Keratinocyte (primary cell): Measurements from ENCODE around the gene MYBPC1.

Experiments used
- CTCF ChIP-seq, 3 experiments: IDR thresholded peaks in 1 of 3; conservative IDR thresholded peaks in 1 of 3; optimal IDR thresholded peaks in 1 of 3; 2 replicates in 2 of 3; 3 replicates in 1 of 3; pipeline versions ENCODE3 to v1.5.1; 2011; ENCODE audit warnings: low read length in 3 of 3, mild to moderate bottlenecking in 3 of 3, moderate library complexity in 2 of 3, control low read depth in 1 of 3, inconsistent platforms in 1 of 3; ENCODE audit not compliant: insufficient read depth in 2 of 3; ENCODE audit errors: extremely low read depth in 1 of 3
- EZH2 ChIP-seq: IDR thresholded peaks from one replicate; pipeline ENCODE4 v1.6.1; 2012; ENCODE audit warnings: inconsistent platforms, mild to moderate bottlenecking, low read length, moderate library complexity

DNA sequence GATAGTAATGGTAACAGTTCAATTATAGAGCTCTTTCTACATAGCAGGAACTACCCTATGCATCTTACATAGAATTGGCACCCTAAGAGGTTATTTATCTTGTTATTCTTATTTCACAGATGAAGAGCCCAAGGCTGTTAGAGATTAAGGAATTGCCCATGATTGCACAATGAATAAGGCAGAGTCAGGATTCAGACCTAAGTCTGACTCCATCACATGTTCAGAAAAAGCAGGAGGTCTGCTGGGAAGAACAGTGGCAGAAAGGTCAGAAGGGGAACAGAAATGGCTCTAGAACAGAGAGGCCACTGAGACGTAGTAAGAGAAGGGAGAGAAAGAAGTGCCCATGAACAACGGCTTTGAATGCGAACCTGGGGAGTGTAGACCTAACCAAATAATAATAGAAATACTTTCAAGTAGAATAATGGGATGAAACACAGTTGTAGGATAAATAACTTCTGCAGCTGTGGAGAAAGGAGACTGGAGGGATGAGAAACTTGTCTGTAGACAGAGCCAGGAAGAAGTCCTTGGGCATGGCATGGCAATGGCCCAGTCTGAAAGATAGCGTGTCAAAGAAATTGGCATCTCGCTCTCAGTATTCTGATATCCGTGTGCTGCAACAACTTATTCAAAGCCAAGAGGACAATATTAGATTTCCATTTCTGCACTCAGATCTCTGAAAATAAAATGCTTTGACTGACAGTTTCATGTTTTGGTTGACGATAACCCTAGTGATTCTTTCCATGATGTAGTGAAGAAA, 17.6 kb downstream of the MYBPC1 start:
- TF ChIP-seq CTCF (optimal IDR thresholded peaks at IDR 0.05 in 1 of 3, IDR thresholded peaks at IDR 0.05 in 1 of 3, conservative IDR thresholded peaks at IDR 0.05 in 1 of 3; ENCODE audit: extremely low read depth in 1 of 3, insufficient read depth in 2 of 3, low read length in 3 of 3), result no peak
- TF ChIP-seq EZH2, result no peak
